Testis (tissue), 3 donors: ENCODE measurements around the gene MAD2L1BP. TPM values are rescaled to one million over a fixed set of nuclear protein-coding genes. Genes with fewer than 3 reads are reported as not detected.

Experiments used
- DNase-seq: peaks from one replicate; pipeline ENCODE4 v3.0.0-alpha.2; 2019
- H3K27ac ChIP-seq, 2 donors: fragments of 200-600 bp; sonication (generic); one replicate each; pipeline ENCODE4 v1.5.1; 2019
- H3K27me3 ChIP-seq: fragments of 200-600 bp; sonication (generic); one replicate; pipeline ENCODE4 v1.5.1; 2019
- H3K36me3 ChIP-seq: fragments of 200-600 bp; sonication (generic); one replicate; pipeline ENCODE4 v1.5.1; 2017; ENCODE audit warnings: low read depth; ENCODE audit errors: missing control alignments
- H3K4me1 ChIP-seq: fragments of 200-600 bp; sonication (generic); one replicate; pipeline ENCODE4 v1.5.1; 2019
- H3K4me3 ChIP-seq, 2 donors: fragments of 200-600 bp; sonication (generic); one replicate each; pipeline ENCODE4 v1.5.1; 2017 to 2019
- H3K9me3 ChIP-seq: fragments of 200-600 bp; sonication (generic); one replicate; pipeline ENCODE4 v1.5.1; 2017
- CTCF ChIP-seq, 3 experiments: fragments of 450-650 bp in 2 of 3; fragments of 200-600 bp in 1 of 3; sonication (generic) in 1 of 3; IDR thresholded peaks; one replicate each; pipeline ENCODE4 v1.5.1; 2016 to 2019; ENCODE audit warnings: antibody characterized with exemption in 3 of 3, mild to moderate bottlenecking in 2 of 3, moderate library complexity in 1 of 3
- POLR2A ChIP-seq: fragments of 450-650 bp; IDR thresholded peaks from one replicate; pipeline ENCODE4 v1.6.1; 2017; ENCODE audit warnings: antibody characterized with exemption, mild to moderate bottlenecking, moderate library complexity
- WGBS, 2 donors: methylation state at CpG; one replicate each; pipeline ENCODE4 v1.1.5; 2018; 5-methylcytosine and 5-hydroxymethylcytosine counted together
- intact Hi-C: fragments of 100-400 bp; cut with DNase I; formaldehyde crosslinking; loops from one replicate; pipeline ENCODE4 v1.15.1; 2023; ENCODE audit warnings: low total_unique reads
- polyA plus RNA-seq: library from polyadenylated mRNA; stranded (reverse); fragments of 350-450 nt; fragmentation: Illumina TruSeq; extraction: RNeasy Lipid Tissue Mini Kit (QIAGEN cat#74804); gene quantifications from one replicate; pipeline ENCODE4 v1.2.3, GENCODE V29; 2014; ENCODE audit warnings: low read depth, low replicate concordance; ENCODE audit not compliant: insufficient read depth
- total RNA-seq, 2 donors: library from RNA; depleted of rRNA; stranded (reverse); fragments of >200 nt; gene quantifications; one replicate each; pipeline ENCODE4 v1.2.3, GENCODE V29; 2016

MAD2L1BP gene
- total and polyA plus RNA-seq, 3 donors from 2014 or later, result 38.3 to 42.4 (median 40.5) TPM

- no peak for DNase-seq
- no peaks in the 10 kb centered on the region for H3K27me3 ChIP-seq
- no peak overlapping the region for H3K4me3 ChIP-seq
- no peak for TF ChIP-seq CTCF (IDR thresholded peaks at IDR 0.05)
- no peak for TF ChIP-seq POLR2A
- peaks cover 36% of the 10 kb centered on the region for H3K4me1 ChIP-seq
- 89 to 93% methylated on average over 14 to 16 of the region's 16 CpGs for WGBS, 2 donors
- no peaks in the 10 kb centered on the region for H3K9me3 ChIP-seq
- H3K27ac ChIP-seq, result no peak overlapping the region
- intact Hi-C loops, result no loop called here
- H3K36me3 ChIP-seq, result no peaks in the 10 kb centered on the region
These were observed 36.4 kb downstream of the MAD2L1BP start for GRCh38 chr6:43671801-43672690.

GRCh38 chr6:43673444-43674084, 37.9 kb downstream of the MAD2L1BP start:
- H3K27ac ChIP-seq, result no peak overlapping the region
- TF ChIP-seq CTCF (IDR thresholded peaks at IDR 0.05) (no peak), POLR2A (no peak)
- H3K27me3 ChIP-seq, result no peaks in the 10 kb centered on the region
- 66 to 77% methylated on average over 8 to 15 of the region's 15 CpGs for WGBS, 2 donors
- no peaks in the 10 kb centered on the region for H3K9me3 ChIP-seq
- no peak for DNase-seq
- no peaks in the 10 kb centered on the region for H3K36me3 ChIP-seq
- H3K4me3 ChIP-seq, result no peak overlapping the region
- peaks cover 23% of the 10 kb centered on the region for H3K4me1 ChIP-seq
- intact Hi-C loops, result no loop called here

- no peak for TF ChIP-seq CTCF (IDR thresholded peaks at IDR 0.05)
- no peak for TF ChIP-seq POLR2A
- no peak for DNase-seq
- 88 to 95% methylated on average over 1 to 2 of the region's 2 CpGs for WGBS, 2 donors
- Histone ChIP-seq H3K4me3 (no peak overlapping the region), H3K4me1 (peaks cover 15% of the 10 kb centered on the region), H3K27ac (no peak overlapping the region), H3K9me3 (no peaks in the 10 kb centered on the region), H3K27me3 (no peaks in the 10 kb centered on the region), H3K36me3 (no peaks in the 10 kb centered on the region)
- intact Hi-C loops, result no loop called here
These were observed 38.7 kb downstream of the MAD2L1BP start for GRCh38 chr6:43674291-43674690.

GRCh38 chr6:43674921-43675320, 39.3 kb downstream of the MAD2L1BP start:
- DNase-seq, result no peak
- H3K4me1 ChIP-seq, result peaks cover 9% of the 10 kb centered on the region
- TF ChIP-seq CTCF (IDR thresholded peaks at IDR 0.05), result no peak
- TF ChIP-seq POLR2A, result no peak
- no peak overlapping the region for H3K27ac ChIP-seq
- 94 to 96% methylated on average over 8 of the region's 8 CpGs for WGBS, 2 donors
- no peaks in the 10 kb centered on the region for H3K9me3 ChIP-seq
- no peaks in the 10 kb centered on the region for H3K27me3 ChIP-seq
- H3K4me3 ChIP-seq, result no peak overlapping the region
- H3K36me3 ChIP-seq, result no peaks in the 10 kb centered on the region
- intact Hi-C loops, result no loop called here
